K562 (cell line): ENCODE measurements around the gene HSD17B8. TPM values are rescaled to one million over a fixed set of nuclear protein-coding genes. Genes with fewer than 3 reads are reported as not detected.

Source experiments
- FOXK1 ChIP-seq: sonication (generic); formaldehyde crosslinking; IDR thresholded peaks from 2 replicates; pipeline ENCODE4 v1.8.0; 2022; ENCODE audit warnings: missing genetic modification reagents, mild to moderate bottlenecking, borderline replicate concordance
- GATAD2B ChIP-seq: fragments of 450-650 bp; IDR thresholded peaks from 2 replicates; pipeline ENCODE4 v1.6.1; 2017; ENCODE audit warnings: mild to moderate bottlenecking, borderline replicate concordance
- LARP7 ChIP-seq: fragments of 450-650 bp; IDR thresholded peaks from 2 replicates; pipeline ENCODE4 v1.6.1; 2016
- NR4A1 ChIP-seq, 2 experiments: fragments of 250-450 bp in 1 of 2; fragments of 450-650 bp in 1 of 2; sonication (Bioruptor Pico) in 1 of 2; IDR thresholded peaks; 2 replicates each; pipeline versions ENCODE4 v1.4.0 to v1.6.1; 2016 to 2020; ENCODE audit warnings: mild to moderate bottlenecking in 2 of 2, missing compliant biosample characterization in 1 of 2, missing genetic modification characterization in 1 of 2, moderate library complexity in 1 of 2
- PTRF ChIP-seq: fragments of 450-650 bp; IDR thresholded peaks from 2 replicates; pipeline ENCODE4 v1.6.1; 2016; ENCODE audit warnings: mild to moderate bottlenecking, missing genetic modification characterization, missing compliant biosample characterization
- polyA plus RNA-seq, 8 experiments: library from polyadenylated mRNA; depleted of rRNA in 4 of 8; stranded (reverse) in 5 of 8; unstranded in 3 of 8; fragments of >200 nt; fragmentation: Nextera tagmentation in 2 of 8; fragmentation: Illumina TruSeq in 1 of 8; extraction: Ambion mirVana in 2 of 8; extraction: Trizol in 1 of 8; gene quantifications; 2 replicates each; pipeline versions ENCODE4 v1.2.1 to v1.2.3, GENCODE V29; 2011 to 2014; ENCODE audit warnings: inconsistent platforms in 1 of 8, missing spikeins in 1 of 8
- total RNA-seq, 7 experiments: library from RNA; depleted of rRNA in 6 of 7; stranded (reverse); fragments of >200 nt in 6 of 7; fragmentation: Illumina TruSeq in 2 of 7; extraction: Trizol in 2 of 7; gene quantifications; 2 replicates each; pipeline versions ENCODE4 v1.2.1 to v1.2.3, GENCODE V29; 2011 to 2021; ENCODE audit warnings: low replicate concordance in 1 of 7
- TF ChIP-seq, protein P1 (sequence below), 2 experiments: fragments of 250-450 bp in 1 of 2; fragments of 450-650 bp in 1 of 2; sonication (Bioruptor Pico) in 1 of 2; IDR thresholded peaks; 2 replicates each; pipeline versions ENCODE4 v1.6.1 to v1.8.0; 2016 to 2021; ENCODE audit warnings: mild to moderate bottlenecking in 2 of 2, moderate library complexity in 2 of 2, missing compliant biosample characterization in 1 of 2, missing genetic modification characterization in 1 of 2
- TF ChIP-seq, protein P2 (sequence below): fragments of 250-450 bp; sonication (Bioruptor Pico); IDR thresholded peaks from 2 replicates; pipeline ENCODE4 v1.5.0; 2021; ENCODE audit warnings: mild to moderate bottlenecking, moderate library complexity
- TF ChIP-seq, protein P3 (sequence below): IDR thresholded peaks from 2 replicates; pipeline ENCODE4 v1.6.1; 2016; ENCODE audit warnings: missing genetic modification characterization, missing compliant biosample characterization

HSD17B8 gene
- total and polyA plus RNA-seq, 9 of the 15 experiments (the other 6 are each of a cell fraction or from before 2014, with no cell fraction given), result 3.7 to 35.2 (median 14.2) TPM

GRCh38 chr6:33164665-33165373, 39.6 kb upstream of the HSD17B8 start (continued):
- no peak for TF ChIP-seq LARP7
- TF ChIP-seq, protein P1, sequence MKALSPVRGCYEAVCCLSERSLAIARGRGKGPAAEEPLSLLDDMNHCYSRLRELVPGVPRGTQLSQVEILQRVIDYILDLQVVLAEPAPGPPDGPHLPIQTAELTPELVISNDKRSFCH (CRISPR knock-in tag; IDR thresholded peaks at IDR 0.05), result no peak
- TF ChIP-seq, protein P1 (tag; IDR thresholded peaks at IDR 0.05), result no peak
- no peak for TF ChIP-seq GATAD2B
- TF ChIP-seq, protein P2, sequence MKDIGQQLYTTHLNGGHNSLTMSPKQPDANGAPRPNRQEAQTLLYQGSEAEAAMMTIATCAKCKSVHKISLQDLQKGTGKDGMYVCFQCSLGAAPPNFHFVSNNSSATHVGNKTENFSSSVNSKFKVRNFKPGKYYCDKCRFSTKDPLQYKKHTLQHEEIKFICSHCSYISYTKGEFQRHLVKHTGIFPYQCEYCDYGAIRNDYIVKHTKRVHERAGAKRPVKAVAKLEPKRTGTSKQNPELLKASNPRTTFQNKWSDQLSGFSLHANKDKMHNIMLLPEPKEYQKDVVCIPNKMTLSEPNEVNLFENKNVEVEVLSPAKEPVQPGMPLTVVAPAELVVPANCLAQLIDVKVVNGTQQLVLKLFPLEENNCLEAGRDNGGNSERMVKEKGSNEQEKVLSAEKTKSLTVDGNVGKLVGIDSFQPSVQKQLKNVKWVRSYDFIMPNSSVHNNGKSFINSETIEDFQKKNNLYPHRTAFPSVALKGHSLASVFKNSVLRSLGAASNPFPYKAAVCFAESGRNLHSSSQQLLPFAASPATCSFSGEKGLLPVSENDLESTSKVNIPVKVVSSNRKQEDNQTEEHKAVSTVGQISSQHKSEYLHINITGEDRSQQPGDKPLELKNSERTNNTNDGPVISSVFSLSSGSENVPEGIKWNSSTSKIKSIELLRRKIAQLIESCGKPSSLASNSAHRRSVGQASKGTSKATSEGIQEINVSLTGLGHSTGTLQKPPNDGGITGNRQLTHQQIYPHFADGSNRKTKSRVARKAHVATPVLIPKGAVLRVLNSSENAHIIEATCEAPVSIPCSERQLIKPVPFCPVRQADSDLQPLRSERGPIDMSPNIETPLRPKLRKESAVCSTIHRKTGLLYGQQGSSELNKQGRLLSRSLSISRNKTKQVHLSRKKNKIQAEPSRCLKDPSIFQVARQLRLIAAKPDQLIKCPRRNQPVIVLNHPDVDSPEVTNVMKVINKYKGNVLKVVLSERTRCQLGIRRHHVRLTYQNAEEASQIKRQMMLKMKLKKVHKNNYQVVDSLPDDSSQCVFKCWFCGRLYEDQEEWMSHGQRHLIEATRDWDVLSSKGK (CRISPR knock-in tag), result no peak
- TF ChIP-seq PTRF (tag), result no peak
- no peak for TF ChIP-seq NR4A1 (CRISPR knock-in tag; IDR thresholded peaks at IDR 0.05)
- TF ChIP-seq NR4A1 (tag; IDR thresholded peaks at IDR 0.05), result no peak
- no peak for TF ChIP-seq FOXK1 (CRISPR knock-in tag)
- TF ChIP-seq, protein P3, sequence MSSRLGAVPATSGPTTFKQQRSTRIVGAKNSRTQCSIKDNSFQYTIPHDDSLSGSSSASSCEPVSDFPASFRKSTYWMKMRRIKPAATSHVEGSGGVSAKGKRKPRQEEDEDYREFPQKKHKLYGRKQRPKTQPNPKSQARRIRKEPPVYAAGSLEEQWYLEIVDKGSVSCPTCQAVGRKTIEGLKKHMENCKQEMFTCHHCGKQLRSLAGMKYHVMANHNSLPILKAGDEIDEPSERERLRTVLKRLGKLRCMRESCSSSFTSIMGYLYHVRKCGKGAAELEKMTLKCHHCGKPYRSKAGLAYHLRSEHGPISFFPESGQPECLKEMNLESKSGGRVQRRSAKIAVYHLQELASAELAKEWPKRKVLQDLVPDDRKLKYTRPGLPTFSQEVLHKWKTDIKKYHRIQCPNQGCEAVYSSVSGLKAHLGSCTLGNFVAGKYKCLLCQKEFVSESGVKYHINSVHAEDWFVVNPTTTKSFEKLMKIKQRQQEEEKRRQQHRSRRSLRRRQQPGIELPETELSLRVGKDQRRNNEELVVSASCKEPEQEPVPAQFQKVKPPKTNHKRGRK (tag), result no peak
